ENCODE data around the gene SPC25. TPM values are rescaled to one million over a fixed set of nuclear protein-coding genes. Genes with fewer than 3 reads are reported as not detected.
"Not testable (repeated sequence)": the region's sequence is repeated elsewhere in the genome, so short reads cannot be mapped to it uniquely, and the experiment has no call there.

The SPC25 gene
- polyA plus RNA-seq, 1 donor (not counting 4 experiments of a cell fraction or from before 2014, with no cell fraction given) = 7.1 TPM

GRCh38 chr2:168870369-168870768 is 19.9 kb downstream of the SPC25 start:
- H3K9ac ChIP-seq (ENCODE audit: control insufficient read depth, extremely low read depth, insufficient read depth, low read length); H3K4me2 ChIP-seq (ENCODE audit: control insufficient read depth, extremely low read depth, insufficient read depth, low read depth, low read length); H3K9me1 ChIP-seq (ENCODE audit: control insufficient read depth, extremely low read depth, insufficient read depth, low read length); H2AFZ ChIP-seq (ENCODE audit: control insufficient read depth, low read length); H4K20me1 ChIP-seq (ENCODE audit: control insufficient read depth, extremely low read depth, insufficient read depth, low read length); H3K36me3 ChIP-seq (ENCODE audit: control insufficient read depth in 2 of 2, extremely low read depth in 1 of 2, insufficient read depth in 2 of 2, low read length in 2 of 2); H3K79me2 ChIP-seq (ENCODE audit: control insufficient read depth, insufficient read depth, low read length); dilution Hi-C loops (cut with MboI; ENCODE audit: extremely low pct_ligation_motif_present, low sequenced_read_pairs); H3K4me1 ChIP-seq (ENCODE audit: control insufficient read depth, extremely low read depth, insufficient read depth, low read length); H3K27me3 ChIP-seq (ENCODE audit: control insufficient read depth, extremely low read depth, insufficient read depth, low read length); FAIRE-seq; H3K4me3 ChIP-seq (ENCODE audit: control insufficient read depth in 2 of 3, extremely low read depth in 1 of 3, insufficient read depth in 2 of 3, low read depth in 1 of 3, low read length in 3 of 3); H3K9me3 ChIP-seq (ENCODE audit: control insufficient read depth, low read depth, low read length); DNase-seq (ENCODE audit: low read depth, low spot score); H3K27ac ChIP-seq (ENCODE audit: control insufficient read depth, insufficient read depth, low read length): not testable (repeated sequence)

GRCh38 chr2:168867164-168867563 is 23.1 kb downstream of the SPC25 start:
- H3K4me2 ChIP-seq (ENCODE audit: control insufficient read depth, extremely low read depth, insufficient read depth, low read depth, low read length); H3K9me3 ChIP-seq (ENCODE audit: control insufficient read depth, low read depth, low read length); H3K9ac ChIP-seq (ENCODE audit: control insufficient read depth, extremely low read depth, insufficient read depth, low read length); H2AFZ ChIP-seq (ENCODE audit: control insufficient read depth, low read length); H3K27me3 ChIP-seq (ENCODE audit: control insufficient read depth, extremely low read depth, insufficient read depth, low read length); H3K4me1 ChIP-seq (ENCODE audit: control insufficient read depth, extremely low read depth, insufficient read depth, low read length); DNase-seq (ENCODE audit: low read depth, low spot score); H3K79me2 ChIP-seq (ENCODE audit: control insufficient read depth, insufficient read depth, low read length); H4K20me1 ChIP-seq (ENCODE audit: control insufficient read depth, extremely low read depth, insufficient read depth, low read length); dilution Hi-C loops (cut with MboI; ENCODE audit: extremely low pct_ligation_motif_present, low sequenced_read_pairs); H3K27ac ChIP-seq (ENCODE audit: control insufficient read depth, insufficient read depth, low read length); H3K4me3 ChIP-seq (ENCODE audit: control insufficient read depth in 2 of 3, extremely low read depth in 1 of 3, insufficient read depth in 2 of 3, low read depth in 1 of 3, low read length in 3 of 3); H3K36me3 ChIP-seq (ENCODE audit: control insufficient read depth in 2 of 2, extremely low read depth in 1 of 2, insufficient read depth in 2 of 2, low read length in 2 of 2); FAIRE-seq; H3K9me1 ChIP-seq (ENCODE audit: control insufficient read depth, extremely low read depth, insufficient read depth, low read length): not testable (repeated sequence)

- dilution Hi-C loops (cut with MboI; ENCODE audit: extremely low pct_ligation_motif_present, low sequenced_read_pairs) = no loop called here
- H3K79me2 ChIP-seq (ENCODE audit: control insufficient read depth, insufficient read depth, low read length) = no peaks in the 10 kb centered on the region
Measured at GRCh38 chr2:168858146-168858545, 32.1 kb downstream of the SPC25 start.

More at GRCh38 chr2:168858146-168858545, 32.1 kb downstream of the SPC25 start:
- Histone ChIP-seq H3K4me2 (ENCODE audit: control insufficient read depth, extremely low read depth, insufficient read depth, low read depth, low read length) (no peak overlapping the region), H3K9me1 (ENCODE audit: control insufficient read depth, extremely low read depth, insufficient read depth, low read length) (no peaks in the 10 kb centered on the region), H3K27ac (ENCODE audit: control insufficient read depth, insufficient read depth, low read length) (no peak overlapping the region), H3K36me3 (ENCODE audit: control insufficient read depth in 2 of 2, extremely low read depth in 1 of 2, insufficient read depth in 2 of 2, low read length in 2 of 2) (no peaks in the 10 kb centered on the region), H3K9ac (ENCODE audit: control insufficient read depth, extremely low read depth, insufficient read depth, low read length) (no peak overlapping the region), H3K4me1 (ENCODE audit: control insufficient read depth, extremely low read depth, insufficient read depth, low read length) (no peaks in the 10 kb centered on the region), H4K20me1 (ENCODE audit: control insufficient read depth, extremely low read depth, insufficient read depth, low read length) (no peaks in the 10 kb centered on the region), H3K4me3 (ENCODE audit: control insufficient read depth in 2 of 3, extremely low read depth in 1 of 3, insufficient read depth in 2 of 3, low read depth in 1 of 3, low read length in 3 of 3) (no peak overlapping the region), H3K27me3 (ENCODE audit: control insufficient read depth, extremely low read depth, insufficient read depth, low read length) (no peaks in the 10 kb centered on the region), H2AFZ (ENCODE audit: control insufficient read depth, low read length) (no peak overlapping the region), H3K9me3 (ENCODE audit: control insufficient read depth, low read depth, low read length) (no peaks in the 10 kb centered on the region)
- DNase-seq (ENCODE audit: low read depth, low spot score) (no peak), FAIRE-seq (no peak)
- no peak for TF ChIP-seq EZH2 (IDR thresholded peaks at IDR 0.05; ENCODE audit: low read length)
- TF ChIP-seq CTCF (optimal IDR thresholded peaks at IDR 0.05 in 1 of 3, IDR thresholded peaks at IDR 0.05 in 1 of 3, conservative IDR thresholded peaks at IDR 0.05 in 1 of 3; ENCODE audit: extremely low read depth in 1 of 3, insufficient read depth in 2 of 3, low read length in 3 of 3) = no peak
